Calu3 (cell line): ENCODE measurements around the gene SF1. TPM values are rescaled to one million over a fixed set of nuclear protein-coding genes. Genes with fewer than 3 reads are reported as not detected.
A peak's percentile ranks its signal among the peaks of the same experiment; 100 is the strongest.

Experiments used
- BruUV-seq: library from RNA; stranded (reverse); fragments of 400-500 nt; replicated peaks from 2 replicates; lab custom pipeline; 2021; lab: Mats Ljungman, UMichigan
- CTCF ChIA-PET: fragments of 300-600 bp; sonication (Branson Sonifier 250); formaldehyde crosslinking; loops from one replicate; lab custom pipeline; 2022; ENCODE audit warnings: antibody characterized with exemption; lab: Charles Lee
- DNase-seq: peaks from one replicate; pipeline ENCODE4 v3.0.0; 2022
- H3K27ac Mint-ChIP-seq: one replicate; pipeline ENCODE4 v1.8.0; 2022; ENCODE audit warnings: mixed read lengths; ENCODE audit not compliant: unreplicated experiment
- H3K27me3 Mint-ChIP-seq: one replicate; pipeline ENCODE4 v1.8.0; 2022; ENCODE audit warnings: mixed read lengths; ENCODE audit not compliant: unreplicated experiment
- H3K36me3 Mint-ChIP-seq: one replicate; pipeline ENCODE4 v1.8.0; 2022; ENCODE audit warnings: mild to moderate bottlenecking, moderate library complexity, mixed read lengths; ENCODE audit not compliant: insufficient read depth, unreplicated experiment
- H3K4me1 Mint-ChIP-seq: one replicate; pipeline ENCODE4 v1.8.0; 2022; ENCODE audit warnings: mild to moderate bottlenecking, low read depth, mixed read lengths; ENCODE audit not compliant: unreplicated experiment
- H3K4me3 Mint-ChIP-seq: one replicate; pipeline ENCODE4 v1.8.0; 2022; ENCODE audit warnings: mild to moderate bottlenecking, low read depth, moderate library complexity, mixed read lengths; ENCODE audit not compliant: unreplicated experiment
- H3K9me3 Mint-ChIP-seq: one replicate; pipeline ENCODE4 v1.8.0; 2022; ENCODE audit warnings: low read depth, mixed read lengths; ENCODE audit not compliant: unreplicated experiment
- intact Hi-C: fragments of 100-400 bp; cut with micrococcal nuclease; formaldehyde crosslinking; loops from one replicate; pipeline ENCODE4 v1.10.0; 2022; ENCODE audit not compliant: unreplicated experiment
- total RNA-seq: library from RNA; stranded (reverse); gene quantifications from 2 replicates; pipeline ENCODE4 v1.2.3, GENCODE V29; 2022
- TF ChIP-seq, protein P1 (sequence below): fragments of 200-600 bp; IDR thresholded peaks from one replicate; pipeline ENCODE4 v1.8.0; 2022; ENCODE audit warnings: antibody characterized with exemption; ENCODE audit not compliant: unreplicated experiment

The SF1 gene
- total RNA-seq, 1 experiment from 2014 or later = 312 TPM

DNA sequence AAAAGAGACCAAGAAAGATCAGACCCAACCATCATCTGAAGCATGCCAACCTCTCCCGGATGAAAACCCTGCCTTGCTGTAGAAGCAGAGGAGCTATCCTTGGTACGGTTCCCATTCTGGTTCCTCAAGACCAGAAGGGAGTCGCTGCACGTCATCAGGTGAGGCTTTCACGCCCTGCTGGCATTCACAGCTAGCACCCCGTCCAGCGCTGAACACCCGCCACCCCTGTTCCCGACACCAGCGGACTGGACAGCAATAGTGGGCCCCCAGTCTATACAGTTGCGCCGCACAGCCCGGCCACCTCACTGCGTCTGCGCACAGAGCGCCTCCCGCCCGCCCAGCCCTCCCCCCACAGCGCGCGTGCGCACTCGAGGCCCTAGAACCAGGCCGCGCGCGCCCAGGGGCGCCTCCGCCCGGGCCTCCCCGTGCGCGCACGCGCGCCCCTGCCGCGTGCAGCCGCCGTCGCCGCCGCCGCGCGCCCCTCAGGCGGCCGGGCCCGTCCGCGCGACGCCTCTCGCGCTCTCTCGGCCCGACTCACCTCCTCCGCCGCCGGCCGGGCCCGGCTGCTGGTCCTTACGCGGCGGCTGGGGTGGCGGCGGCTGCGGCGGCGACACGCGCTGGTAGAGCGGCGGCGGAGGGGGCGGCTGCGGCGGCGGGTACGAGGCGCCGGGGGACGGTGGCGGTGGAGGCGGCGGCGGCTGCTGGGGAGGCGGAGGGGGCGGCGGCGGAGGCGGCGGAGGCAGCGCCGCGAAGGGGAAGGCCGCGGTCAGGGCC is 706 bp downstream of the SF1 start:
- H3K27me3 Mint-ChIP-seq = no peaks in the 10 kb centered on the region
- TF ChIP-seq, protein P1, sequence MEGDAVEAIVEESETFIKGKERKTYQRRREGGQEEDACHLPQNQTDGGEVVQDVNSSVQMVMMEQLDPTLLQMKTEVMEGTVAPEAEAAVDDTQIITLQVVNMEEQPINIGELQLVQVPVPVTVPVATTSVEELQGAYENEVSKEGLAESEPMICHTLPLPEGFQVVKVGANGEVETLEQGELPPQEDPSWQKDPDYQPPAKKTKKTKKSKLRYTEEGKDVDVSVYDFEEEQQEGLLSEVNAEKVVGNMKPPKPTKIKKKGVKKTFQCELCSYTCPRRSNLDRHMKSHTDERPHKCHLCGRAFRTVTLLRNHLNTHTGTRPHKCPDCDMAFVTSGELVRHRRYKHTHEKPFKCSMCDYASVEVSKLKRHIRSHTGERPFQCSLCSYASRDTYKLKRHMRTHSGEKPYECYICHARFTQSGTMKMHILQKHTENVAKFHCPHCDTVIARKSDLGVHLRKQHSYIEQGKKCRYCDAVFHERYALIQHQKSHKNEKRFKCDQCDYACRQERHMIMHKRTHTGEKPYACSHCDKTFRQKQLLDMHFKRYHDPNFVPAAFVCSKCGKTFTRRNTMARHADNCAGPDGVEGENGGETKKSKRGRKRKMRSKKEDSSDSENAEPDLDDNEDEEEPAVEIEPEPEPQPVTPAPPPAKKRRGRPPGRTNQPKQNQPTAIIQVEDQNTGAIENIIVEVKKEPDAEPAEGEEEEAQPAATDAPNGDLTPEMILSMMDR = no peak
- H3K9me3 Mint-ChIP-seq = no peaks in the 10 kb centered on the region
- H3K27ac Mint-ChIP-seq = peak overlapping the region; percentile 92
- peak overlapping the region; percentile 90 for H3K4me3 Mint-ChIP-seq
- H3K36me3 Mint-ChIP-seq = peaks cover 73% of the 10 kb centered on the region
- intact Hi-C loops = no loop called here
- no TSS peak for BruUV-seq
- H3K4me1 Mint-ChIP-seq = peaks cover 38% of the 10 kb centered on the region
- peak; percentile 82 for DNase-seq
- CTCF ChIA-PET = no interaction called here

GRCh38 chr11:64776875-64777274 is 1.5 kb downstream of the SF1 start:
- Mint-ChIP-seq H3K9me3 (no peaks in the 10 kb centered on the region), H3K4me1 (peaks cover 40% of the 10 kb centered on the region), H3K27me3 (no peaks in the 10 kb centered on the region), H3K4me3 (peak overlapping the region; percentile 90), H3K27ac (peak overlapping the region; percentile 92), H3K36me3 (peaks cover 81% of the 10 kb centered on the region)
- BruUV-seq = TSS peak; percentile 27
- CTCF ChIA-PET = no interaction called here
- intact Hi-C loops = no loop called here
- no peak for DNase-seq
- TF ChIP-seq, protein P1 = no peak

GRCh38 chr11:64776425-64776824 is 1.9 kb downstream of the SF1 start:
- no peak for DNase-seq
- H3K36me3 Mint-ChIP-seq = peaks cover 85% of the 10 kb centered on the region
- H3K9me3 Mint-ChIP-seq = no peaks in the 10 kb centered on the region
- BruUV-seq = no TSS peak
- intact Hi-C loops = no loop called here
- H3K4me1 Mint-ChIP-seq = peaks cover 40% of the 10 kb centered on the region
- CTCF ChIA-PET = no interaction called here
- H3K27ac Mint-ChIP-seq = peak overlapping the region; percentile 92
- H3K27me3 Mint-ChIP-seq = no peaks in the 10 kb centered on the region
- H3K4me3 Mint-ChIP-seq = peak overlapping the region; percentile 90
- TF ChIP-seq, protein P1 = no peak

GRCh38 chr11:64774144-64774543 is 4.2 kb downstream of the SF1 start:
- intact Hi-C loops = no loop called here
- no TSS peak for BruUV-seq
- Mint-ChIP-seq H3K4me1 (peaks cover 40% of the 10 kb centered on the region), H3K27me3 (no peaks in the 10 kb centered on the region), H3K27ac (no peak overlapping the region), H3K9me3 (no peaks in the 10 kb centered on the region), H3K4me3 (no peak overlapping the region), H3K36me3 (peaks cover 97% of the 10 kb centered on the region)
- DNase-seq = no peak
- TF ChIP-seq, protein P1 = no peak
- CTCF ChIA-PET = interaction anchor here (0.5 kb wide), 1 partner anchor 1071 kb away, joined by 4 read pairs; no protein-coding TSS in a partner anchor
